Keratinocyte (primary cell): ENCODE results near the gene FAM25A. TPM values are rescaled to one million over a fixed set of nuclear protein-coding genes. Genes with fewer than 3 reads are reported as not detected.

Experiments
- DNase-seq: peaks from one replicate; pipeline ENCODE4 v3.0.0-alpha.2; 2011; ENCODE audit warnings: low read depth, missing footprints, low spot score
- FAIRE-seq: peaks from 2 replicates; lab custom pipeline; 2011; peaks lifted over from hg19 to GRCh38; lab: Jason Lieb, UNC
- H2AFZ ChIP-seq: 2 replicates; pipeline ENCODE4 v1.6.0; 2012; ENCODE audit warnings: low read length, control low read depth, inconsistent platforms; ENCODE audit not compliant: control insufficient read depth
- H3K27ac ChIP-seq: 2 replicates; pipeline ENCODE4 v1.5.1; 2011; ENCODE audit warnings: low read length; ENCODE audit not compliant: control insufficient read depth, insufficient read depth
- H3K27me3 ChIP-seq: 3 replicates; pipeline ENCODE4 v1.6.0; 2011; ENCODE audit warnings: low read length; ENCODE audit not compliant: control insufficient read depth, insufficient read depth; ENCODE audit errors: extremely low read depth
- H3K36me3 ChIP-seq, 2 experiments: 2 replicates in 1 of 2; 3 replicates in 1 of 2; pipeline ENCODE4 v1.5.1; 2011; ENCODE audit warnings: low read length in 2 of 2, mild to moderate bottlenecking in 1 of 2; ENCODE audit not compliant: control insufficient read depth in 2 of 2, insufficient read depth in 2 of 2; ENCODE audit errors: extremely low read depth in 1 of 2
- H3K4me1 ChIP-seq: 3 replicates; pipeline ENCODE4 v1.5.1; 2011; ENCODE audit warnings: low read length; ENCODE audit not compliant: control insufficient read depth, insufficient read depth; ENCODE audit errors: extremely low read depth
- H3K4me2 ChIP-seq: 3 replicates; pipeline ENCODE4 v1.6.0; 2011; ENCODE audit warnings: low read depth, low read length; ENCODE audit not compliant: control insufficient read depth, insufficient read depth; ENCODE audit errors: extremely low read depth
- H3K4me3 ChIP-seq, 3 experiments: fragments of 200-600 bp in 1 of 3; sonication (generic) in 1 of 3; 2 replicates in 2 of 3; 3 replicates in 1 of 3; pipeline ENCODE4 v1.5.1; 2011 to 2016; ENCODE audit warnings: low read length in 3 of 3, mild to moderate bottlenecking in 3 of 3, control low read depth in 2 of 3, inconsistent platforms in 1 of 3, low read depth in 1 of 3, mixed read lengths in 1 of 3, mixed run types in 1 of 3, moderate library complexity in 1 of 3; ENCODE audit not compliant: control insufficient read depth in 2 of 3, insufficient read depth in 2 of 3; ENCODE audit errors: extremely low read depth in 1 of 3
- H3K79me2 ChIP-seq: 2 replicates; pipeline ENCODE4 v1.6.0; 2012; ENCODE audit warnings: low read length; ENCODE audit not compliant: control insufficient read depth, insufficient read depth
- H3K9ac ChIP-seq: 3 replicates; pipeline ENCODE4 v1.6.0; 2011; ENCODE audit warnings: low read length; ENCODE audit not compliant: control insufficient read depth, insufficient read depth; ENCODE audit errors: extremely low read depth
- H3K9me1 ChIP-seq: 3 replicates; pipeline ENCODE4 v1.6.0; 2011; ENCODE audit warnings: low read length; ENCODE audit not compliant: control insufficient read depth, insufficient read depth; ENCODE audit errors: extremely low read depth
- H3K9me3 ChIP-seq: 2 replicates; pipeline ENCODE4 v1.5.1; 2012; ENCODE audit warnings: low read depth, low read length; ENCODE audit not compliant: control insufficient read depth
- H4K20me1 ChIP-seq: 3 replicates; pipeline ENCODE4 v1.6.0; 2011; ENCODE audit warnings: low read length; ENCODE audit not compliant: control insufficient read depth, insufficient read depth; ENCODE audit errors: extremely low read depth
- CTCF ChIP-seq, 3 experiments: IDR thresholded peaks in 1 of 3; conservative IDR thresholded peaks in 1 of 3; optimal IDR thresholded peaks in 1 of 3; 2 replicates in 2 of 3; 3 replicates in 1 of 3; pipeline versions ENCODE3 to v1.5.1; 2011; ENCODE audit warnings: low read length in 3 of 3, mild to moderate bottlenecking in 3 of 3, moderate library complexity in 2 of 3, control low read depth in 1 of 3, inconsistent platforms in 1 of 3; ENCODE audit not compliant: insufficient read depth in 2 of 3; ENCODE audit errors: extremely low read depth in 1 of 3
- EZH2 ChIP-seq: IDR thresholded peaks from one replicate; pipeline ENCODE4 v1.6.1; 2012; ENCODE audit warnings: inconsistent platforms, mild to moderate bottlenecking, low read length, moderate library complexity
- dilution Hi-C: fragments of 300-500 bp; cut with MboI; formaldehyde crosslinking; loops from one replicate; pipeline ENCODE4 v1.7.0; 2020; ENCODE audit warnings: low sequenced_read_pairs; ENCODE audit not compliant: extremely low pct_ligation_motif_present
- polyA plus RNA-seq, 5 experiments: library from polyadenylated mRNA; depleted of rRNA in 3 of 5; stranded (reverse) in 3 of 5; stranded (forward) in 1 of 5; unstranded in 1 of 5; fragments of >200 nt; gene quantifications; 1 replicate in 1 of 5; 2 replicates in 3 of 5; 3 replicates in 1 of 5; pipeline versions ENCODE4 v1.2.1 to v1.2.3, GENCODE V29; 2011 to 2012; ENCODE audit warnings: missing spikeins in 2 of 5, low read depth in 1 of 5, low replicate concordance in 1 of 5
- small RNA-seq, 3 experiments: library from RNA; depleted of rRNA; stranded (forward); fragments of <200 nt; gene quantifications; one replicate each; pipeline ENCODE3, GENCODE V24; 2012; ENCODE audit warnings: low read depth in 3 of 3, low replicate concordance in 1 of 3; ENCODE audit not compliant: insufficient read length in 3 of 3

The FAM25A gene
- polyA plus RNA-seq, 1 donor (not counting 4 experiments of a cell fraction or from before 2014, with no cell fraction given): 11.7 TPM

- DNase-seq (no peak), FAIRE-seq (no peak)
- no peaks in the 10 kb centered on the region for H3K79me2 ChIP-seq
- peaks cover 13 to 29% of the 10 kb centered on the region in 2 experiments for H3K36me3 ChIP-seq
- H3K27me3 ChIP-seq: no peaks in the 10 kb centered on the region
- no peak overlapping the region for H3K27ac ChIP-seq
- no peak overlapping the region for H3K4me3 ChIP-seq
- no peak overlapping the region for H3K9ac ChIP-seq
- H3K4me1 ChIP-seq: no peaks in the 10 kb centered on the region
- H4K20me1 ChIP-seq: no peaks in the 10 kb centered on the region
- dilution Hi-C loops: no loop called here
- H3K4me2 ChIP-seq: no peak overlapping the region
- H3K9me1 ChIP-seq: no peaks in the 10 kb centered on the region
- no peak overlapping the region for H2AFZ ChIP-seq
- TF ChIP-seq EZH2 (no peak), CTCF (optimal IDR thresholded peaks at IDR 0.05 in 1 of 3, IDR thresholded peaks at IDR 0.05 in 1 of 3, conservative IDR thresholded peaks at IDR 0.05 in 1 of 3; ENCODE audit: extremely low read depth in 1 of 3, insufficient read depth in 2 of 3, low read length in 3 of 3) (no peak)
- no peaks in the 10 kb centered on the region for H3K9me3 ChIP-seq
These were observed 48.2 kb downstream of the FAM25A start for GRCh38 chr10:87068281-87068680.

GRCh38 chr10:87072449-87072848 is 52.4 kb downstream of the FAM25A start:
- no peaks in the 10 kb centered on the region for H3K27me3 ChIP-seq
- no peak overlapping the region for H3K9ac ChIP-seq
- no peak overlapping the region for H3K27ac ChIP-seq
- H3K4me1 ChIP-seq: no peaks in the 10 kb centered on the region
- DNase-seq: no peak
- H3K79me2 ChIP-seq: peaks cover 2% of the 10 kb centered on the region
- H4K20me1 ChIP-seq: no peaks in the 10 kb centered on the region
- no peaks in the 10 kb centered on the region for H3K9me1 ChIP-seq
- no peaks in the 10 kb centered on the region for H3K9me3 ChIP-seq
- no peak overlapping the region for H3K4me2 ChIP-seq
- dilution Hi-C loops: no loop called here
- no peak for TF ChIP-seq CTCF (optimal IDR thresholded peaks at IDR 0.05 in 1 of 3, IDR thresholded peaks at IDR 0.05 in 1 of 3, conservative IDR thresholded peaks at IDR 0.05 in 1 of 3; ENCODE audit: extremely low read depth in 1 of 3, insufficient read depth in 2 of 3, low read length in 3 of 3)
- no peak for TF ChIP-seq EZH2
- no peak overlapping the region for H3K4me3 ChIP-seq
- no peak overlapping the region for H2AFZ ChIP-seq
- no peak for FAIRE-seq
- H3K36me3 ChIP-seq: peaks cover 3 to 13% of the 10 kb centered on the region in 2 experiments

Small RNAs within 50 kb of the gene (small RNA-seq; reads per million reads assigned to genes)
- gene AL136982.5: 0 reads per million in 3 experiments
- gene BMS1P3: 0 reads per million in 3 experiments
- 0 to 0.25 (median 0) reads per million in 3 experiments for gene FAM25A
- gene RNU6-529P: 0 reads per million in 3 experiments

Other genes with a start within 250 kb of the FAM25A start
- gene MMRN2, start 62.7 kb upstream of the FAM25A start, polyA plus RNA-seq: 11.7 to 13.9 TPM (median 13.8 TPM) in 3 replicates
- gene SNCG, start 61.7 kb upstream of the FAM25A start, polyA plus RNA-seq: 6.8 to 13.1 TPM (median 7.2 TPM) in 3 replicates
- 136 to 164 TPM (median 157 TPM) in 3 replicates for gene ADIRF, start 51.8 kb upstream of the FAM25A start, polyA plus RNA-seq
- 82.1 to 124 TPM (median 106 TPM) in 3 replicates for gene GLUD1, start 74.5 kb downstream of the FAM25A start, polyA plus RNA-seq
- gene SHLD2, start 74.9 kb downstream of the FAM25A start, polyA plus RNA-seq: 7.6 to 15.8 TPM (median 10.2 TPM) in 3 replicates
- gene NUTM2A, start 205.2 kb downstream of the FAM25A start, polyA plus RNA-seq: 0.13 to 0.63 TPM (median 0.22 TPM) in 3 replicates